ENCODE results near the gene WSB1. TPM values are rescaled to one million over a fixed set of nuclear protein-coding genes. Genes with fewer than 3 reads are reported as not detected.

Gene WSB1
- total and polyA plus RNA-seq, 10 of the 15 experiments (the other 5 are each of a cell fraction or from before 2014, with no cell fraction given): 26.6 to 458 (median 101) TPM

DNA sequence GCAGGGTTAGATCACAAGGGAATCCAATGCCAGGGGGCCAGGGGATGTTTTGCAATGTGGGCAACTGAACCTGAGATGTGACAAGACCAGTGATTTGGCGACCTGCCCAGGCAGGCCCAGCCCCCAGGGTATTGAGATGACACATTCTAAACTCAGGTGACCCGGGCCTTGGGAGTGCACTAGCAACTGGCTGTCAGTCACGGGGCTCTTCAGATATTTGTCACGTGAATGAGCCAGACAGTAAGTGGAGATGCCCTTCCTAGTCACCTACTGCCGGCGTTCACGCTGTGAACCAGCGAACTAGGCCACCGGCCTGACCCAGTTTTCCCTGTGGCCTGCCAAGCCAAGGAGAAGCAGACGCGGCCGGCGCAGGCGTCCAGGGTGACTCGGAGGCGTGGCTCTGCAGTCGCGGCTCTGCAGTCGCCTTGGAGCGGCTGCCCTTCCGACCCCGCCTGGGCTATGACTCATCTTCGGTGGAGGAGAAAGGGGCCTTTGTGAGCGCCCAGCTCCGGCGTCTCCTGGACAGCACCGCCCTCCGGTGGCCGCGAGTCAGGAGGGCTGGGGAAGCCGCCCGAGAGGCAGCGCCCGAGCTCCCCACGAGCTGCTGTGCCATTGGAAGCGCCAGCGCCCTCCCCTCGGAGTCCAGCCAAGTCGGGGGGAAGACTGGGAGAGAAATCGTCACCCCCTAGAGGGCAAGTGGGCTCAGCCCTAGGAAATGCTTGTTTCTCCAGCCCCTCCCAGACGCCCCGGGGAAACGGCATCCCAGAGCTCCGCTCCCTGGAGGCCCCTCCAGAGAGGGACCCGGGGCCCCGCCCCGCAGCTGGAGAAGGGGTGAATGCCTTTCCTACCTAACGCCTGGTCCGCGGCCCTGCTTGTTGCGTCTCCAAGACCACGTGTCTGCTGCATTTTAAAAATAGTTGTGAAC is 38.8 kb downstream of the WSB1 start (continued):
- TF ChIP-seq ETV6 (conservative IDR thresholded peaks at IDR 0.05 in 1 of 2, IDR thresholded peaks at IDR 0.05 in 1 of 2; ENCODE audit: borderline replicate concordance in 1 of 2, low read depth in 1 of 2) (peak in 1 of 2 experiments; percentile 46; a peak in 1 of 4 replicates), HDAC6 (IDR thresholded peaks at IDR 0.05; ENCODE audit: unreplicated experiment) (no peak), LARP7 (IDR thresholded peaks at IDR 0.05) (peak; percentile 72; the same call in 1 of the 2 replicates), SRF (IDR thresholded peaks at IDR 0.05; ENCODE audit: low read depth in 2 of 2, low read length in 2 of 2) (no peak), NFXL1 (IDR thresholded peaks at IDR 0.05; ENCODE audit: borderline replicate concordance) (no peak), TCF3 (IDR thresholded peaks at IDR 0.05; ENCODE audit: borderline replicate concordance, insufficient read depth, low read depth, low read length) (no peak), SUZ12 (IDR thresholded peaks at IDR 0.05; ENCODE audit: unreplicated experiment) (no peak), RBBP5 (conservative IDR thresholded peaks at IDR 0.05) (no peak), JUNB (IDR thresholded peaks at IDR 0.05) (peak; percentile 58; the same call in 1 of the 2 replicates), FOS (IDR thresholded peaks at IDR 0.05; ENCODE audit: borderline replicate concordance, extremely low read depth, insufficient read length) (no peak), TCF7 (IDR thresholded peaks at IDR 0.05; ENCODE audit: borderline replicate concordance) (no peak; the same call in 1 of the 2 replicates), ZNF207 (IDR thresholded peaks at IDR 0.05; ENCODE audit: borderline replicate concordance) (peak; percentile 50; the same call in 1 of the 2 replicates), TBL1XR1 (IDR thresholded peaks at IDR 0.05; ENCODE audit: low read depth, low read length) (peak; percentile 58; the same call in 1 of the 2 replicates), TAF1 (IDR thresholded peaks at IDR 0.05; ENCODE audit: borderline replicate concordance, low read depth, low read length) (no peak), TARDBP (IDR thresholded peaks at IDR 0.05; ENCODE audit: borderline replicate concordance) (0 out of 2 replicates have a peak, but pooled peaks have one; percentile 33), POLR2AphosphoS2 (IDR thresholded peaks at IDR 0.05; ENCODE audit: low read depth, low read length) (no peak), SMARCA5 (IDR thresholded peaks at IDR 0.05) (peak; percentile 80), PBX3 (IDR thresholded peaks at IDR 0.05; ENCODE audit: insufficient replicate concordance, low read depth, low read length) (peak; percentile 91)
- TF ChIP-seq, protein P1, sequence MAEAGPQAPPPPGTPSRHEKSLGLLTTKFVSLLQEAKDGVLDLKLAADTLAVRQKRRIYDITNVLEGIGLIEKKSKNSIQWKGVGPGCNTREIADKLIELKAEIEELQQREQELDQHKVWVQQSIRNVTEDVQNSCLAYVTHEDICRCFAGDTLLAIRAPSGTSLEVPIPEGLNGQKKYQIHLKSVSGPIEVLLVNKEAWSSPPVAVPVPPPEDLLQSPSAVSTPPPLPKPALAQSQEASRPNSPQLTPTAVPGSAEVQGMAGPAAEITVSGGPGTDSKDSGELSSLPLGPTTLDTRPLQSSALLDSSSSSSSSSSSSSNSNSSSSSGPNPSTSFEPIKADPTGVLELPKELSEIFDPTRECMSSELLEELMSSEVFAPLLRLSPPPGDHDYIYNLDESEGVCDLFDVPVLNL (IDR thresholded peaks at IDR 0.05; ENCODE audit: low read depth, low read length): 0 out of 2 replicates have a peak, but pooled peaks have one; percentile 25
- TF ChIP-seq, protein P2, sequence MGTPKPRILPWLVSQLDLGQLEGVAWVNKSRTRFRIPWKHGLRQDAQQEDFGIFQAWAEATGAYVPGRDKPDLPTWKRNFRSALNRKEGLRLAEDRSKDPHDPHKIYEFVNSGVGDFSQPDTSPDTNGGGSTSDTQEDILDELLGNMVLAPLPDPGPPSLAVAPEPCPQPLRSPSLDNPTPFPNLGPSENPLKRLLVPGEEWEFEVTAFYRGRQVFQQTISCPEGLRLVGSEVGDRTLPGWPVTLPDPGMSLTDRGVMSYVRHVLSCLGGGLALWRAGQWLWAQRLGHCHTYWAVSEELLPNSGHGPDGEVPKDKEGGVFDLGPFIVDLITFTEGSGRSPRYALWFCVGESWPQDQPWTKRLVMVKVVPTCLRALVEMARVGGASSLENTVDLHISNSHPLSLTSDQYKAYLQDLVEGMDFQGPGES (IDR thresholded peaks at IDR 0.05): no peak
- TF ChIP-seq, protein P3, sequence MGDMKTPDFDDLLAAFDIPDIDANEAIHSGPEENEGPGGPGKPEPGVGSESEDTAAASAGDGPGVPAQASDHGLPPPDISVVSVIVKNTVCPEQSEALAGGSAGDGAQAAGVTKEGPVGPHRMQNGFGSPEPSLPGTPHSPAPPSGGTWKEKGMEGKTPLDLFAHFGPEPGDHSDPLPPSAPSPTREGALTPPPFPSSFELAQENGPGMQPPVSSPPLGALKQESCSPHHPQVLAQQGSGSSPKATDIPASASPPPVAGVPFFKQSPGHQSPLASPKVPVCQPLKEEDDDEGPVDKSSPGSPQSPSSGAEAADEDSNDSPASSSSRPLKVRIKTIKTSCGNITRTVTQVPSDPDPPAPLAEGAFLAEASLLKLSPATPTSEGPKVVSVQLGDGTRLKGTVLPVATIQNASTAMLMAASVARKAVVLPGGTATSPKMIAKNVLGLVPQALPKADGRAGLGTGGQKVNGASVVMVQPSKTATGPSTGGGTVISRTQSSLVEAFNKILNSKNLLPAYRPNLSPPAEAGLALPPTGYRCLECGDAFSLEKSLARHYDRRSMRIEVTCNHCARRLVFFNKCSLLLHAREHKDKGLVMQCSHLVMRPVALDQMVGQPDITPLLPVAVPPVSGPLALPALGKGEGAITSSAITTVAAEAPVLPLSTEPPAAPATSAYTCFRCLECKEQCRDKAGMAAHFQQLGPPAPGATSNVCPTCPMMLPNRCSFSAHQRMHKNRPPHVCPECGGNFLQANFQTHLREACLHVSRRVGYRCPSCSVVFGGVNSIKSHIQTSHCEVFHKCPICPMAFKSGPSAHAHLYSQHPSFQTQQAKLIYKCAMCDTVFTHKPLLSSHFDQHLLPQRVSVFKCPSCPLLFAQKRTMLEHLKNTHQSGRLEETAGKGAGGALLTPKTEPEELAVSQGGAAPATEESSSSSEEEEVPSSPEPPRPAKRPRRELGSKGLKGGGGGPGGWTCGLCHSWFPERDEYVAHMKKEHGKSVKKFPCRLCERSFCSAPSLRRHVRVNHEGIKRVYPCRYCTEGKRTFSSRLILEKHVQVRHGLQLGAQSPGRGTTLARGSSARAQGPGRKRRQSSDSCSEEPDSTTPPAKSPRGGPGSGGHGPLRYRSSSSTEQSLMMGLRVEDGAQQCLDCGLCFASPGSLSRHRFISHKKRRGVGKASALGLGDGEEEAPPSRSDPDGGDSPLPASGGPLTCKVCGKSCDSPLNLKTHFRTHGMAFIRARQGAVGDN (IDR thresholded peaks at IDR 0.05): no peak

All from GM12878 (cell line).